ENCODE results near the gene TMEM218. TPM values are rescaled to one million over a fixed set of nuclear protein-coding genes. Genes with fewer than 3 reads are reported as not detected.
"Not testable (repeated sequence)": the region's sequence is repeated elsewhere in the genome, so short reads cannot be mapped to it uniquely, and the experiment has no call there.

Gene TMEM218
- total RNA-seq, 1 experiment from 2014 or later: 17.9 TPM

- Histone ChIP-seq H3K9ac (ENCODE audit: low read length) (no peak overlapping the region), H3K4me2 (ENCODE audit: low read length) (no peak overlapping the region), H3K79me2 (ENCODE audit: insufficient read depth, low read length) (no peaks in the 10 kb centered on the region), H3K27ac (ENCODE audit: low read depth, low read length) (no peak overlapping the region), H3K27me3 (ENCODE audit: insufficient read depth, low read length) (no peaks in the 10 kb centered on the region), H3K9me3 (ENCODE audit: control insufficient read depth in 1 of 2, insufficient read depth in 1 of 2, low read depth in 1 of 2, low read length in 2 of 2) (no peaks in the 10 kb centered on the region), H3K9me2 (ENCODE audit: insufficient read depth) (no peaks in the 10 kb centered on the region), H4K20me1 (ENCODE audit: insufficient read depth) (no peaks in the 10 kb centered on the region), H2AFZ (ENCODE audit: low read depth, low read length, poor library complexity, severe bottlenecking) (no peak overlapping the region), H3K36me3 (ENCODE audit: control insufficient read depth in 1 of 2, insufficient read depth in 2 of 2, low read length in 2 of 2) (no peaks in the 10 kb centered on the region), H3K4me1 (ENCODE audit: control insufficient read depth in 1 of 2, insufficient read depth in 2 of 2, low read length in 2 of 2) (peaks cover 0 to 7% of the 10 kb centered on the region in 2 experiments; a peak in 1 of 4 replicates), H3K4me3 (replicated peaks in 1 of 2; ENCODE audit: low read depth in 1 of 2, low read length in 2 of 2) (no peak overlapping the region)
- BruUV-seq (replicated peaks): no TSS peak
- ATAC-seq: no peak
- DNase-seq (ENCODE audit: low read depth, low spot score): no peak
- ChIA-PET POLR2A (no interaction called here), RAD21 (ENCODE audit: low non-redundant PET in 1 of 2, low total read pairs in 2 of 2, uncharacterized antibody in 2 of 2, unreplicated experiment in 2 of 2) (no interaction called here), CTCF (no interaction called here)
- no peak for TF ChIP-seq TCF7L2 (IDR thresholded peaks at IDR 0.05; ENCODE audit: borderline replicate concordance, extremely low read depth, insufficient read depth, insufficient read length)
- intact Hi-C loops (cut with micrococcal nuclease): no loop called here
Measured at GRCh38 chr11:125056931-125057692, 54.3 kb downstream of the TMEM218 start.

- CTCF ChIA-PET; H3K27ac ChIP-seq (ENCODE audit: low read depth, low read length); H3K9ac ChIP-seq (ENCODE audit: low read length); BruUV-seq (replicated peaks); H3K9me3 ChIP-seq (ENCODE audit: control insufficient read depth in 1 of 2, insufficient read depth in 1 of 2, low read depth in 1 of 2, low read length in 2 of 2); H3K4me3 ChIP-seq (replicated peaks in 1 of 2; ENCODE audit: low read depth in 1 of 2, low read length in 2 of 2); DNase-seq (ENCODE audit: low read depth, low spot score); H2AFZ ChIP-seq (ENCODE audit: low read depth, low read length, poor library complexity, severe bottlenecking); H3K4me1 ChIP-seq (ENCODE audit: control insufficient read depth in 1 of 2, insufficient read depth in 2 of 2, low read length in 2 of 2); H3K27me3 ChIP-seq (ENCODE audit: insufficient read depth, low read length); H3K36me3 ChIP-seq (ENCODE audit: control insufficient read depth in 1 of 2, insufficient read depth in 2 of 2, low read length in 2 of 2); intact Hi-C loops (cut with micrococcal nuclease); ATAC-seq; RAD21 ChIA-PET (ENCODE audit: low non-redundant PET in 1 of 2, low total read pairs in 2 of 2, uncharacterized antibody in 2 of 2, unreplicated experiment in 2 of 2); H3K79me2 ChIP-seq (ENCODE audit: insufficient read depth, low read length); H4K20me1 ChIP-seq (ENCODE audit: insufficient read depth); H3K9me2 ChIP-seq (ENCODE audit: insufficient read depth); POLR2A ChIA-PET; H3K4me2 ChIP-seq (ENCODE audit: low read length): not testable (repeated sequence)
Measured at GRCh38 chr11:125056111-125056510, 55.3 kb downstream of the TMEM218 start.

Data from HCT116 (cell line).